Gastrocnemius medialis (tissue), 4 donors: Measurements from ENCODE around the gene LFNG.

Source experiments
- CTCF ChIP-seq, 5 experiments: fragments of 450-650 bp in 3 of 5; fragments of 200-600 bp in 2 of 5; sonication (generic) in 2 of 5; IDR thresholded peaks in 4 of 5; conservative IDR thresholded peaks in 1 of 5; 1 replicate in 4 of 5; 2 replicates in 1 of 5; pipeline ENCODE4 v1.5.1; 2016 to 2019; ENCODE audit warnings: antibody characterized with exemption in 5 of 5, mild to moderate bottlenecking in 3 of 5, moderate library complexity in 3 of 5
- POLR2A ChIP-seq, 2 donors: fragments of 450-650 bp; IDR thresholded peaks; one replicate each; pipeline ENCODE4 v1.6.1; 2017; ENCODE audit warnings: antibody characterized with exemption in 2 of 2, mild to moderate bottlenecking in 2 of 2, moderate library complexity in 2 of 2

- TF ChIP-seq CTCF (IDR thresholded peaks at IDR 0.05 in 4 of 5, conservative IDR thresholded peaks at IDR 0.05 in 1 of 5): no peak
- TF ChIP-seq POLR2A (IDR thresholded peaks at IDR 0.05): no peak
These were observed 672 bp downstream of the LFNG start for GRCh38 chr7:2520131-2520760.
